ENCODE results near the gene DPP6. TPM values are rescaled to one million over a fixed set of nuclear protein-coding genes. Genes with fewer than 3 reads are reported as not detected.
A peak's percentile ranks its signal among the peaks of the same experiment; 100 is the strongest.

Gene DPP6
- total and polyA plus RNA-seq, 8 donors: 1.0 to 11.2 (median 2.6) TPM

- H3K36me3 ChIP-seq: no peaks in the 10 kb centered on the region
- ATAC-seq (no peak), DNase-seq (no peak), FAIRE-seq (no peak)
- H3K9me3 ChIP-seq: no peaks in the 10 kb centered on the region
- WGBS, 2 donors: 69 to 71% methylated on average over 6 of the region's 6 CpGs
- intact Hi-C loops (cut with DNase I): no loop called here
- H3K27me3 ChIP-seq: no peaks in the 10 kb centered on the region
- TF ChIP-seq, protein P1, sequence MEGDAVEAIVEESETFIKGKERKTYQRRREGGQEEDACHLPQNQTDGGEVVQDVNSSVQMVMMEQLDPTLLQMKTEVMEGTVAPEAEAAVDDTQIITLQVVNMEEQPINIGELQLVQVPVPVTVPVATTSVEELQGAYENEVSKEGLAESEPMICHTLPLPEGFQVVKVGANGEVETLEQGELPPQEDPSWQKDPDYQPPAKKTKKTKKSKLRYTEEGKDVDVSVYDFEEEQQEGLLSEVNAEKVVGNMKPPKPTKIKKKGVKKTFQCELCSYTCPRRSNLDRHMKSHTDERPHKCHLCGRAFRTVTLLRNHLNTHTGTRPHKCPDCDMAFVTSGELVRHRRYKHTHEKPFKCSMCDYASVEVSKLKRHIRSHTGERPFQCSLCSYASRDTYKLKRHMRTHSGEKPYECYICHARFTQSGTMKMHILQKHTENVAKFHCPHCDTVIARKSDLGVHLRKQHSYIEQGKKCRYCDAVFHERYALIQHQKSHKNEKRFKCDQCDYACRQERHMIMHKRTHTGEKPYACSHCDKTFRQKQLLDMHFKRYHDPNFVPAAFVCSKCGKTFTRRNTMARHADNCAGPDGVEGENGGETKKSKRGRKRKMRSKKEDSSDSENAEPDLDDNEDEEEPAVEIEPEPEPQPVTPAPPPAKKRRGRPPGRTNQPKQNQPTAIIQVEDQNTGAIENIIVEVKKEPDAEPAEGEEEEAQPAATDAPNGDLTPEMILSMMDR (IDR thresholded peaks at IDR 0.05): no peak
- no peak overlapping the region for H3K27ac ChIP-seq
- H3K4me1 ChIP-seq: no peaks in the 10 kb centered on the region
- no peak overlapping the region for H3K4me3 ChIP-seq
Measured at GRCh38 chr7:154591544-154591943, 539.3 kb downstream of the DPP6 start.

- no peak for FAIRE-seq
Measured at GRCh38 chr7:154592388-154592787, 540.2 kb downstream of the DPP6 start.

DNA sequence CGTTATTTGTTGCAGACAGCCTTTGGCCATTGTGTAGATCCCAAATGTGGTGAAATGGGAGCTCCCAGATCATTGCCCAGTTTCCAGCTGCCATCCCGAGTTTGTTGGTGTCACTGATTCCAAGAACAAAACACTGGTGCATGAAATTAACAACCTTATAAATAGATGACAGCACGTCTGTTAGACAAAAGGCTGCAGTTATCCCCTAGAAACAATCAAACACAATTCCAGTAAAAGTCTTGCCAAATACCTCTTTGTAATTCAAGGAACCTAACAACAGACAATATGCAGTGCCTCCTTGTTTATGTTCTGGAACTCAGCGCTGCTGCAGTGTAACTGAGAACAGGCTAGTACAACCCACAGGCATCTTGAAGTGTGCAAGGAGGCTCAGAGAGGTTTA is 546.2 kb downstream of the DPP6 start:
- Histone ChIP-seq H3K27ac (no peak overlapping the region), H3K4me1 (no peaks in the 10 kb centered on the region), H3K27me3 (no peaks in the 10 kb centered on the region), H3K4me3 (no peak overlapping the region), H3K9me3 (no peaks in the 10 kb centered on the region), H3K36me3 (no peaks in the 10 kb centered on the region)
- 60 to 68% methylated on average over 4 of the region's 4 CpGs for WGBS, 2 donors
- ATAC-seq: no peak
- TF ChIP-seq, protein P1 (IDR thresholded peaks at IDR 0.05): no peak
- intact Hi-C loops (cut with DNase I): no loop called here
- no peak for FAIRE-seq
- no peak for DNase-seq

More at GRCh38 chr7:154592388-154592787, 540.2 kb downstream of the DPP6 start:
- Histone ChIP-seq H3K4me3 (no peak overlapping the region), H3K4me1 (no peaks in the 10 kb centered on the region), H3K27ac (no peak overlapping the region), H3K9me3 (no peaks in the 10 kb centered on the region), H3K36me3 (no peaks in the 10 kb centered on the region), H3K27me3 (no peaks in the 10 kb centered on the region)
- peak in 2 of 4 donors; percentile 17 to 37 for ATAC-seq
- TF ChIP-seq, protein P1 (IDR thresholded peaks at IDR 0.05): no peak
- intact Hi-C loops (cut with DNase I): no loop called here
- no peak for DNase-seq
- 40 to 43% methylated on average over 16 of the region's 16 CpGs for WGBS, 2 donors

GRCh38 chr7:154598864-154599263 is 546.7 kb downstream of the DPP6 start:
- Histone ChIP-seq H3K36me3 (no peaks in the 10 kb centered on the region), H3K9me3 (no peaks in the 10 kb centered on the region), H3K27me3 (no peaks in the 10 kb centered on the region), H3K4me1 (no peaks in the 10 kb centered on the region), H3K27ac (no peak overlapping the region), H3K4me3 (no peak overlapping the region)
- FAIRE-seq (no peak), ATAC-seq (no peak), DNase-seq (no peak)
- 82 to 83% methylated on average over 3 of the region's 3 CpGs for WGBS, 2 donors
- TF ChIP-seq, protein P1 (IDR thresholded peaks at IDR 0.05): no peak
- intact Hi-C loops (cut with DNase I): no loop called here

DNA sequence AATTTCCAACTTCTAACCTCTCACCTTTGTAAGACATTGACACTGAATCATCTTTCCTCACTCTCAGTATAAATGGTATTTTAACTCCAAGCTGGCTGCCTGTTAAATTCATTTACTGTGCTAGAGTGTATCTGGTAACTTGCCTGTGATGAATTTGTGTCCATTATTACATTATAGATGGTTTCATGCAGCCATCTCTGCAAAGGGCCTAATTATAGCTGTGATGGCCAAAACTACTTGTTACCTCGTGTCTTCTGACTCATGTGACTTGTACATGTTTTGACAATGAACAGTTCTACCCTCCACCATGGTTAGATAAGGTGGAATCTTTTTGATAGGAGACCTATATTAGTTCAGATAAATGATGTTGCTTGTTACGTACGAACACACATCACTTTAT is 558.7 kb downstream of the DPP6 start:
- DNase-seq (no peak), FAIRE-seq (no peak), ATAC-seq (no peak)
- Histone ChIP-seq H3K36me3 (no peaks in the 10 kb centered on the region), H3K27ac (no peak overlapping the region), H3K4me3 (no peak overlapping the region), H3K4me1 (no peaks in the 10 kb centered on the region), H3K27me3 (no peaks in the 10 kb centered on the region), H3K9me3 (no peaks in the 10 kb centered on the region)
- intact Hi-C loops (cut with DNase I): no loop called here
- WGBS, 2 donors: 48 to 64% methylated on average over 3 of the region's 3 CpGs
- TF ChIP-seq, protein P1 (IDR thresholded peaks at IDR 0.05): no peak
